Measurements from ENCODE around the gene NEGR1. TPM values are rescaled to one million over a fixed set of nuclear protein-coding genes. Genes with fewer than 3 reads are reported as not detected.
A peak's percentile ranks its signal among the peaks of the same experiment; 100 is the strongest.

Gene NEGR1
- total and polyA plus RNA-seq, 7 donors = 0.69 to 69.2 (median 42.5) TPM

DNA sequence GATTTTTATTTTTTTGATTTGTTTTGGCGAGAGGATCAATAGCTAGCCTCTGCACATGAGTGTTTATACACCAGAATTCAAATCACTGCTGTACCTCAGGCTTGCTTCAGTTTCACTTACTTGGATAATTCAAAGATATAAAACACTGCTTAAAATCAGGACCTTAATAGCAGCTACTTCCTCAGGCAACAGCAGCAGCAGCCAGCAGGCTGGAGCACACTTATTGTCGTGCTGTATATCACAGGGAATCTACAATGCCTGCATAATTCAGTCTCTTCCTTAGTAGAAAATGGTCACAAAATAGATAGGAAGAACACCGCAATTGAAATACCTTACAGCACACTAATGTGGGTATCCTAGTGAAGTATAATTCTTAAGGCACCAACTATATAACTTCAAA, 497.3 kb downstream of the NEGR1 start:
- H3K4me1 ChIP-seq = peaks cover 0 to 55% (median 46%) of the 10 kb centered on the region in 4 donors
- no peak for DNase-seq
- no peaks in the 10 kb centered on the region for H3K9me3 ChIP-seq
- H3K4me3 ChIP-seq = no peak overlapping the region
- H3K27ac ChIP-seq = no peak overlapping the region
- no peaks in the 10 kb centered on the region for H3K27me3 ChIP-seq
- intact Hi-C loops (cut with DNase I) = no loop called here
- TF ChIP-seq POLR2AphosphoS5 (IDR thresholded peaks at IDR 0.05) (no peak), POLR2A (IDR thresholded peaks at IDR 0.05) (no peak), EP300 (IDR thresholded peaks at IDR 0.05) (no peak)
- TF ChIP-seq, protein P1, sequence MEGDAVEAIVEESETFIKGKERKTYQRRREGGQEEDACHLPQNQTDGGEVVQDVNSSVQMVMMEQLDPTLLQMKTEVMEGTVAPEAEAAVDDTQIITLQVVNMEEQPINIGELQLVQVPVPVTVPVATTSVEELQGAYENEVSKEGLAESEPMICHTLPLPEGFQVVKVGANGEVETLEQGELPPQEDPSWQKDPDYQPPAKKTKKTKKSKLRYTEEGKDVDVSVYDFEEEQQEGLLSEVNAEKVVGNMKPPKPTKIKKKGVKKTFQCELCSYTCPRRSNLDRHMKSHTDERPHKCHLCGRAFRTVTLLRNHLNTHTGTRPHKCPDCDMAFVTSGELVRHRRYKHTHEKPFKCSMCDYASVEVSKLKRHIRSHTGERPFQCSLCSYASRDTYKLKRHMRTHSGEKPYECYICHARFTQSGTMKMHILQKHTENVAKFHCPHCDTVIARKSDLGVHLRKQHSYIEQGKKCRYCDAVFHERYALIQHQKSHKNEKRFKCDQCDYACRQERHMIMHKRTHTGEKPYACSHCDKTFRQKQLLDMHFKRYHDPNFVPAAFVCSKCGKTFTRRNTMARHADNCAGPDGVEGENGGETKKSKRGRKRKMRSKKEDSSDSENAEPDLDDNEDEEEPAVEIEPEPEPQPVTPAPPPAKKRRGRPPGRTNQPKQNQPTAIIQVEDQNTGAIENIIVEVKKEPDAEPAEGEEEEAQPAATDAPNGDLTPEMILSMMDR (IDR thresholded peaks at IDR 0.05) = no peak
- WGBS, 2 donors = 63 to 77% methylated on average over 3 of the region's 3 CpGs
- no peaks in the 10 kb centered on the region for H3K36me3 ChIP-seq

DNA sequence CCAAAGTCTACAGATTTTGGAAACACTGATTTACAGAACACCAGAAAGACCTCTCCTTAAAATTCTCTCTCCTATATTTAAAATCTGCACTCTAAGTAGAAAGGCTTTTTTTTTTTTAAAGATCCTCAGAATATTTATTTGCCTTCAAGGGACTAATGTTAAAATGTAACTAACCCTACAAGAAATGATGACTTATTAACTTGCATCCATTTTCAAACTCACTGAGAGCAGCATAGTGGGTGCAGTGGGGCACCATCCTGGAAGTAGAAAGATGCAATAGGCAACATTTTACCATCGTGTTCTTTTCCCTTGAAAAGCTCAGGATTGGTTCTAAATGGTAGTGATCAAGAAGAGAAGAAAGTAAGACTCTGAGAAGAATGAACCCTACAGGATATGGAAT, 498.1 kb downstream of the NEGR1 start:
- TF ChIP-seq, protein P1 (IDR thresholded peaks at IDR 0.05) = no peak
- TF ChIP-seq POLR2AphosphoS5 (IDR thresholded peaks at IDR 0.05) (no peak), EP300 (IDR thresholded peaks at IDR 0.05) (no peak), POLR2A (IDR thresholded peaks at IDR 0.05) (no peak)
- H3K4me1 ChIP-seq = peaks cover 0 to 51% (median 46%) of the 10 kb centered on the region in 4 donors
- 80 to 88% methylated on average over 1 of the region's 1 CpG for WGBS, 2 donors
- no peaks in the 10 kb centered on the region for H3K9me3 ChIP-seq
- intact Hi-C loops (cut with DNase I) = no loop called here
- H3K27ac ChIP-seq = no peak overlapping the region
- no peak overlapping the region for H3K4me3 ChIP-seq
- no peaks in the 10 kb centered on the region for H3K36me3 ChIP-seq
- no peaks in the 10 kb centered on the region for H3K27me3 ChIP-seq
- no peak for DNase-seq

DNA sequence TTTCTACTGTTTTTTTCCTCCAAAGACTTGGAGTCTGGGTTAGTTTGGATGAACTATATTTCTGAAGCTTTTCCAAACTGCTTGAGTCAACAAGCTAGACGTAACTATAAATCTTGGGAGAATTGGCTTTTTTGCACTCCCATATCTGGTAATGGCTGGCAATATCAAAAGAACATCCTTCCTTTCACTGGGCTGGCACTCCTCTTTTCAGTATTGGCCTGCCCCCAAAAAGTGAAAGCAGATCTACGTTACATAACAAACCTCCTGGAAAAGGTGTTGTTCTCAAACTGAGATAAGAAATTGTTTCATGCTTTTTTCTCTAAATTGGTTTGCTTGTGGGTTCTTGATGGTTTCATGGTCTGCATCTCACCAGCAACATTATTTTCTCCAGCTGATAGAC, 499.3 kb downstream of the NEGR1 start:
- no peak overlapping the region for H3K4me3 ChIP-seq
- H3K36me3 ChIP-seq = no peaks in the 10 kb centered on the region
- DNase-seq = no peak
- intact Hi-C loops (cut with DNase I) = no loop called here
- 28 to 42% methylated on average over 2 of the region's 2 CpGs for WGBS, 2 donors
- H3K9me3 ChIP-seq = no peaks in the 10 kb centered on the region
- peaks cover 0 to 45% (median 43%) of the 10 kb centered on the region in 4 donors for H3K4me1 ChIP-seq
- no peak overlapping the region for H3K27ac ChIP-seq
- H3K27me3 ChIP-seq = no peaks in the 10 kb centered on the region
- TF ChIP-seq POLR2AphosphoS5 (IDR thresholded peaks at IDR 0.05) = peak in 1 of 4 donors; percentile 25
- TF ChIP-seq, protein P1 (IDR thresholded peaks at IDR 0.05) = no peak

DNA sequence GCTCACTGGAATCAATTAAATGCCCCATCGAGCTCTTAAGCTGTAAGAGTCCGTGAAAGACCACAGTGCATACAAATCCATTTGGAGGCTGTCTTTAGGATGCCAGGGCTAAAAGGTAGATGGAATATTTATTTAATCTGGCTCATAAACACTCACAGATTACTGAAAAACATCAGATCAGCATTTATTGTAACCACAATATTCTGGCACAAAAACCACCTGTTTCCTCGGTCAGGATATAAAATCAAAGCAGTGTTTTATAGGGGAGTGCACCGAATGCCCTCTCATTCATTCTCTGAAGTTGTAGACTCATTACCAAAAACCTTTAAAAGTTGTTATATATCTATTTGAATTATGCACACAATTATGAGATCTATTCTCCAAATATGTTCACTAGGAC, 500.9 kb downstream of the NEGR1 start:
- no peak overlapping the region for H3K4me3 ChIP-seq
- intact Hi-C loops (cut with DNase I) = no loop called here
- H3K27me3 ChIP-seq = no peaks in the 10 kb centered on the region
- no peaks in the 10 kb centered on the region for H3K9me3 ChIP-seq
- no peak for TF ChIP-seq EP300 (IDR thresholded peaks at IDR 0.05)
- TF ChIP-seq, protein P1 (IDR thresholded peaks at IDR 0.05) = no peak
- no peak for TF ChIP-seq POLR2A (IDR thresholded peaks at IDR 0.05)
- TF ChIP-seq POLR2AphosphoS5 (IDR thresholded peaks at IDR 0.05) = no peak
- H3K4me1 ChIP-seq = peaks cover 0 to 43% (median 37%) of the 10 kb centered on the region in 4 donors
- DNase-seq = no peak
- no peak overlapping the region for H3K27ac ChIP-seq
- no peaks in the 10 kb centered on the region for H3K36me3 ChIP-seq
- WGBS, 2 donors = 68 to 87% methylated on average over 4 of the region's 4 CpGs

DNA sequence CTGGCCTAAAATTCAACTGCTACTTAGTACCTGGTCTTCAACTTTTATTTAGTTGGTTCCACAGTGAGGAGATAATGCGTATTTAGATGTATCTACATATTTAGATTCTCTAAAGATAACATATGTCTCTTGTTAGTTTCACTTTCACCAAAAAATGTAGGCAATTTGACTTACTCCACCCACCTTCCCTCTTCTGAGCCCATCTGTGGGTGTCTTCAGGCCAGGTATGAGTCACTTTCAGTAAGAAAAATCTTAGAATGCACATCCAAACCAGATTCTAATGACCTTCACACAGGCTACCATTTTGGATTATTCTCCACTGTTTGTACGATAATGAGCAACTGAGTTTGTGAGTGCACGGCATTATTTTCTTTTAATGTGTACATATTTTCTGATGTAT, 501.7 kb downstream of the NEGR1 start:
- H3K27ac ChIP-seq = no peak overlapping the region
- intact Hi-C loops (cut with DNase I) = no loop called here
- H3K27me3 ChIP-seq = no peaks in the 10 kb centered on the region
- peaks cover 0 to 35% (median 30%) of the 10 kb centered on the region in 4 donors for H3K4me1 ChIP-seq
- DNase-seq = no peak
- H3K9me3 ChIP-seq = no peaks in the 10 kb centered on the region
- no peaks in the 10 kb centered on the region for H3K36me3 ChIP-seq
- TF ChIP-seq POLR2AphosphoS5 (IDR thresholded peaks at IDR 0.05) (no peak), POLR2A (IDR thresholded peaks at IDR 0.05) (no peak), EP300 (IDR thresholded peaks at IDR 0.05) (no peak)
- TF ChIP-seq, protein P1 (IDR thresholded peaks at IDR 0.05) = no peak
- H3K4me3 ChIP-seq = no peak overlapping the region
- 79 to 96% methylated on average over 3 of the region's 3 CpGs for WGBS, 2 donors
